ENCODE data around the gene NSG1. TPM values are rescaled to one million over a fixed set of nuclear protein-coding genes. Genes with fewer than 3 reads are reported as not detected.

NSG1 gene
- total RNA-seq, 1 experiment from 2014 or later: 81.7 TPM

DNA sequence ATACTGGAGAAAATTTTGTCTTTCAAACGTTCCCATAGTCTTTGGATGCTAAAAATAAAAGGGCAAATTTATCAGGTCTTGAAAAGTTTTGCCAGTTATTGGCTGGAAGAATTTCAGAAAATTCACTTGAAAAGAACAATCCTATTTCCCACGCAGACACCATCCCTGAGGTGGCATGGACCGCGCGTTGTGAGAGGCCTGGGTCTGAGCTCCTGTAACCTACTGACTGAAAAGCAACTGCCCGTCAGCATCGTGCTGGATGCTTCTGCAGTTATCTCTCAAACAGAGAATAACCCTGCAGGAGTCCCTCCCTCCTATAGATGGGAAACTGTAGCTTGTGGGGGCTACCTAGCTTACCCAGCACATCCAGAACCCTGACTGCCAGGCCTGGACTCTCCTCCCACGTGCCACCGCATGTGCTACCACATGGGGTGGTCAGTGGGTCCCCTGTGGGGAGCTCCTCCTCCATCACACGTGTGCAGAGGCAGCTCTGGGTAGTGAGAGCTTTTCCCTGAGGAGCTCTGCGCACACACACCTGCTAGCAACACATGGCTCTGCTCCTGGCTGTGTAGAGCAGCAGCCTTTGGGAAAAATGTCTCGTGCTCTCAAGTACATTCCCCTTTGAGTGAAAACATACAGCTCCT lies 36.1 kb downstream of the NSG1 start:
- in situ Hi-C loops (cut with HindIII; ENCODE audit: low pct_unique_long_range_greater_than_20kb, low sequenced_read_pairs): no loop called here
- DNase-seq (ENCODE audit: low read depth, low spot score): no peak

DNA sequence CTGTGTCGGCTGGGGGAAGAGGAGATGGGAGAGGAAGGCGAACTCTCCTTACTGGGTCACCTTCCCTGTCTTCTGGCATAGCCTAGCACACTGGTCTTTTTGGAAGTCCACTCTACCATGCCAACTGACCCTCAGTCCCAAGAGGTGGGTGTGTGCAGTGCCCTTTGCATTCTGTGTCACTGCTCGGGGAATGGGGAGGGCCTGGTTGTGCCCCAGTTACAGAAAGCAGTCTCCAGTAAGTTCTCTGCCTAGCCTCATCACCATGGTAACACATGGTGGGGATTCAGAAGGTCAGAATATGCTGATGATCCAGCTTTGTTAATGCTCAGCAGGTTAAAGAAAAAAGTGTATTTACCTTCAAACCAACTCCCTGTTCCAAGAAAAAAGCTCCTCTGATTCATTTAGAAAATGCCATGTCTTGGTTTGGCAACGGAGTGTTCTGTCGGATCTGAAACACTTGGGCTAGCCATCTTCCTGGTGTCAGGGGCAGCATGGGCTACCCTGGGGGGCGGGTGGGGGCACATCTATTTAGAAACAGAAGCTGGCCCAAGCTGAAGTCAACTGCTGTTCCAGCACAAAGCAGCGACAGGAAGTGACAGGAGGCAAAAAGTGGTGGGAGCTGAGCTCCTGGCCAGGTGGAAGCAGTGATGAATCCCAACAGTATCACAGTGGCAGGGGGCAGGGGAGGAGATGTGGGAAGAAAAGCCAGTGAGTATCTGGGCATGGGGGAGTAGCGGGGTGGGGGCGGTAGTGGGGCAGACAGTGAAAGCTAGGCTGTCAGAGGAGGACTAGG lies 37.0 kb downstream of the NSG1 start:
- DNase-seq (ENCODE audit: low read depth, low spot score): no peak
- in situ Hi-C loops (cut with HindIII; ENCODE audit: low pct_unique_long_range_greater_than_20kb, low sequenced_read_pairs): no loop called here

DNA sequence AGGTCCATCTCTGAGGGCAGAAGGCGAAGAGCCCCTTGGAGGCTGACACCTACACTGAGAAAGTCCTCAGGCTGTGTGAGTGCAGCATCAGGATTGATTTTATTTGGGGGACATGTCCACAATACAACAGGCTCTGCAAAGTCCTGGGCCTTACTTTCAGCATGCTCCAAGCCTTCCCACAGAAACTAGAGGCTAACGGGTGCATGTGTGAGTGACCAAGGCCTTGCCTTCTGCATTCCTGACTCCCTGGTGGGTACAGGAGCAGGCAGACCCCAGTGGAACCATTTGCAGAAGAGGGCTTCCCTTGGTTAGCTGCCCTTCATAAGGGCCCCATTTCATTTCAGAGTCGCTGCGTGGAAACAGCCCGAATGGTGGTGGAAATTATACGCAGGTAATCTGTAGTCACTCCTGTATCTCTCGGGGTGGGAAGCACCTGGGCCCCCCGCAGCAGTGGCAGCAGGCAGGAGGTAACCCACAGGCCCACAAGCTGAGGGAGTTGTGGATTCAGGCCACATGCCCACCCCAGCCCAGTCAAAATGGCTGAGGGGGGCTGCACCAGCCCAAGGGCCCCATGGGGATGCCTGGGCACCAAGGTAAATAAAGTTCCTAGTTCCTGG lies 37.7 kb downstream of the NSG1 start:
- in situ Hi-C loops (cut with HindIII; ENCODE audit: low pct_unique_long_range_greater_than_20kb, low sequenced_read_pairs): loop anchor here (25.0 kb wide), 1 partner anchor 137 kb away; the partner anchor contains the start of genes LYAR and ZBTB49
- DNase-seq (ENCODE audit: low read depth, low spot score): no peak

DNA sequence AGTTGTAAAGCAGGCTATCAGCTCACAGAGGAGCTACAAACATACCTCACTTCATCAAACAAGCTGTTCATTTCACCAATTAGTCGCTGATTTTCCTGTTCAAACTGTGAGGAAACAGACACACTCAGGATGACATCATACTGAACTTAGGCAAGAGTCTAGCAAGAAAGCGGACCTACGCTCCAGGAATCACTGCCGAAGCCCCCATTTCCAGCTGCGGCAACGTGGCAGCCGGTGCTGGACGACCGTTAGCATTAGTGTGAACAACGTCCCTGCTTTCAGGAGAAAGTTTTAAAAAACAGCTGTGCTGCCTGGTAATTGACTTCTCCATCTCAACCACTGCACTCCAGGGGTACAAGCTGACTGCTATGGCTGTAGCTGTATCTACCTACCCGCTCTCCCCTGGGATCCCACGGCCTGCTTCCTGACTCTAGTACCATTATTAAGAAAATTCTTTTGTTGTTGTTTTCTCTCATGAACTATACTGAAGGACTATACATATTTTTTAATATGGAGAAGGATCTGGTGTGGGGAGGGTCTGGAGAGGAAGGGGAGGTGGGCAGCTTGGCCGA lies 38.3 kb downstream of the NSG1 start:
- no peak for DNase-seq (ENCODE audit: low read depth, low spot score)
- in situ Hi-C loops (cut with HindIII; ENCODE audit: low pct_unique_long_range_greater_than_20kb, low sequenced_read_pairs): loop anchor here (25.0 kb wide), 1 partner anchor 138 kb away; the partner anchor contains the start of genes LYAR and ZBTB49

DNA sequence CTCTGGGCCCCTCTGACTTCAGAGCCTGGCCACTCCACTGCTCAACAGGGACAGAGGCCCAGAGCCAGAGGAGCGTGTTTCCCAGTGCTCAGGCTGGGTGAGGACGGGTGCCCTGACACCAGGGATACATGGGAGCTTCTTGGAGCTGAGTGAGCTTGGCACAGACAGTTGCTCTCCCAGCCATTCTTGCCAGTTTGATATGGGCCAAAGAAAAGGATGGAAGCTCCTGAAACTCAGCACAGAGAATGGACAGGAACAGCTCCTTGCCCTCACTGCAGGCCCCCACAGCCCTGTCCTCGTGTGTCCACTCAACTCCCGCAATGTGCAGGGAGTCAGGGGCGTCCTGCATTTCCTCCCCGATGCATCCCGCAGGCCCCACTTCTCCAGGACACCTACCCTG lies 38.8 kb downstream of the NSG1 start:
- in situ Hi-C loops (cut with HindIII; ENCODE audit: low pct_unique_long_range_greater_than_20kb, low sequenced_read_pairs): loop anchor here (25.0 kb wide), 1 partner anchor 138 kb away; the partner anchor contains the start of genes LYAR and ZBTB49
- no peak for DNase-seq (ENCODE audit: low read depth, low spot score)

DNA sequence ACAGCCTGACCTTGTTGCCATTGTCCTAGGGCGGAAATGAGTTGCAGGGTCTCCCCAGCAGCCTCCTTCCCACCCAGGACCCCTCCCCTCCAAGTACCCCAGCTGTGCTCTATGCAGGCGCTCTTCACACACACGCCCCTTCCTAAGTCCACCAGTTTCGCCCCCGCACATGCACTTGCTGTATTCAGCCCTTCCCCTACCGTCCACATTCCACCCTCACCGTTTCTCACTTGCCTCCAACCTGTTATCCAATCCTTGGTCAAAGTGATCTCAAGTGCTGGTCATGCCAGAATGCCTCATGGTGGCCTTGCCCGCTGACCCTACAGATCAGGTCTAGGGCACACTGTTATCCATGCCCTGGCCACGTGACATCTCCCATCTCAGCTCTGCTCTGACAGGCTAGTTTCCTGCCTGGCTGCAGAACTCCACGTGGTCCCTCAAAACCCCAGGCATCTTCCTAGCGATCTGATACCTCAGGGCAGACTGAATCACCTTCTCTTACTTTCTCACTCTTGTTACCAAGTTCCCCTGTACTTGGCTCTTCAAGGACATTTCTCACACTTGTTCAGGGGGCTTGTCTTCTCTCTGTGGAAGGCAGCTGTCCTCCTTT lies 39.7 kb downstream of the NSG1 start:
- in situ Hi-C loops (cut with HindIII; ENCODE audit: low pct_unique_long_range_greater_than_20kb, low sequenced_read_pairs): loop anchor here (25.0 kb wide), 1 partner anchor 139 kb away; the partner anchor contains the start of genes LYAR and ZBTB49
- DNase-seq (ENCODE audit: low read depth, low spot score): no peak

DNA sequence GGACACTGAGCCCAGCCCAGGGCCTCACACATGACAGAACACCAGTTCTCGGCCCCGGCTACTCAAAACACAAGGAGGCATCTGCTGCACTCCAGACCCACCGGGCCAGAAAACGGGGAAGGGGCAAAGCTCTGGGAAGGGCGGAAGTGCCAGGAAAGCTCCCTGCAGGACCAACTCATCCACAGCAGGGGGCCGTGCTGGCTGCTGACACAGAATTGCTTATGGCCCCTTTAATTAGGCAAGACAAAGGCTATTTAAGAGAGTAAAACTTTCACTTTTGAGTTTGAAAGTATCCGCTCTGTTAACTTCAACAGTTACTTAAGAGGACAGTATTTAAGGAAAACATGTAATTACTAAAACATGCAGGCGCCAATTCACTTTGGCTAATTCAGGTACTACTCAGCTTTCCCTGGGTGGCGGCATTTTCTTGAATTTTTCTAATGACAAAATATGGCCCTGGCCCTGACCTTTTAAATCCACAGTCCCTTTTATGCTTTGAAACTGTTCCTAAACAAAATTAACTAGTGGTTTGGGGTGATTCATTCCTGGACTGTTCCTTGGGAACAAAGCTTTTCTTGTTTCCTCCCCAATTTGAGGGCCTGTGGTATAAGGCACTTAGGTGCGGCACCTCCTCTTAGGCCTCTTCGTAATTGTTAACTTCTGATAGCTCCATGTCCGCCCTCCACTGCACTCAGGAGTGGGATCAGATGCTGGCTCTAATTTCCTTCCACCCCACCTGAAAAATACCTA lies 40.4 kb downstream of the NSG1 start:
- DNase-seq (ENCODE audit: low read depth, low spot score): peak; percentile 69
- in situ Hi-C loops (cut with HindIII; ENCODE audit: low pct_unique_long_range_greater_than_20kb, low sequenced_read_pairs): loop anchor here (25.0 kb wide), 1 partner anchor 140 kb away; the partner anchor contains the start of genes LYAR and ZBTB49

DNA sequence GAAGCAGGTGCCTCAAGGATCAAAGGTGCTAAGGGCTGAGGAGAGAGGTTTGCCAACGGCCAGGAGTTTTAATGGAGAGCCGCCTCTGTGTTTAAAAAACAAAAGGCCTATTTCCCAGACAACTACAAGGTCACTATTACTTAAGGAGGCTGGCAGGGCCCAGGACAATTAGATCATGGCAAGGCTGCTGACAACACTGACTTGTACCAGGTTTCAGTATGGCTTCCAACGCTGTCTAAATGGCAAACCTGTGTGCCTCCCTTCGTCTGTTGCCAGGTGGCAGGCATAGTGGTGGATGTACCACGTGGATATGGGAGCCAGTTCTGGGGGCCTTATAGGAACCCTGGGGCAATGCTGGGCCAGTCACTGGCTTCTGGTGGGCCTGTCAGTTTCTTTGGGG lies 41.0 kb downstream of the NSG1 start:
- in situ Hi-C loops (cut with HindIII; ENCODE audit: low pct_unique_long_range_greater_than_20kb, low sequenced_read_pairs): loop anchor here (25.0 kb wide), 1 partner anchor 141 kb away; the partner anchor contains the start of genes LYAR and ZBTB49
- DNase-seq (ENCODE audit: low read depth, low spot score): no peak

DNA sequence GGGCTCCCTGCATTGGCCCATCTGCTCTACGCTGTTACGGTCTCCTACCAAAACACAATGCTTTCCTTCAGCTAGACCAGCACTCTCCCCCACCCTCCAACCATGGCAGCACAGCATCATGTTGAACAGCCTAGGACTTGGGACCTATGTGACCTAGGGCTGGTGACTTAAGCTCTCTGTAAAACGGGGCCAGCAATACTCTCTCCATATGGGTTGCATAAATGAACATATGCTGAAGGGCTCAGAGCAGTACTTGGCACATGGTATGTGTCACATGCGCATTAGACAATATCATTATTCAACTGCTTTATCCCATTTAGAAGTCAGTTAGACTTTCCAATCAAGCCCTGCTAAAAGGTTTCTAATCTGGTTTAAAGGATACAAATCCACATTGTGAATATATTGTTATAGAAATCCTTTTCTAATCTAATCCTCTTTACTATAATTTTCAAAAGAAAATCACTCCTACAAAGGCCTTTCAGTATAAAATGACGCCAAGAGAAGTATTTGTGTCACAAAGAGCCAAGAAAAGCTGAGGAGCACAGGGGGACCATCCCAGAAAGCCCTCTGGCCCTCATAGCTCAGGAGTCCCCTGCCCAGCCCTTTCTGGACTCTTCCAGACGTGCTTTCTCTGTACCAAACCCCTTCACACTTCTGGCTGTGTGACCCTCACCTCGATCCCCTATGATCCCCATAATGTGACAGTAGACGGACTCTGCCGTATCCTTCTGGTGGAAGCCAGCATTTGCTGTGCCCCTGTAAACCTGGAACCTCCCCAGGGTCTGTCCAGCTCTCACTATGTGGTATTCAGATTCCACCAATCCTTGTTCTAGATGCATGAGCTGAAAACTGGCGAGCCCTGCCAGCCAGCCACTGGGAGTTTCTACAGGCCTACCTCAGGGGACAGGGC lies 42.3 kb downstream of the NSG1 start:
- no peak for DNase-seq (ENCODE audit: low read depth, low spot score)
- in situ Hi-C loops (cut with HindIII; ENCODE audit: low pct_unique_long_range_greater_than_20kb, low sequenced_read_pairs): loop anchor here (25.0 kb wide), 1 partner anchor 142 kb away; the partner anchor contains the start of genes LYAR and ZBTB49

DNA sequence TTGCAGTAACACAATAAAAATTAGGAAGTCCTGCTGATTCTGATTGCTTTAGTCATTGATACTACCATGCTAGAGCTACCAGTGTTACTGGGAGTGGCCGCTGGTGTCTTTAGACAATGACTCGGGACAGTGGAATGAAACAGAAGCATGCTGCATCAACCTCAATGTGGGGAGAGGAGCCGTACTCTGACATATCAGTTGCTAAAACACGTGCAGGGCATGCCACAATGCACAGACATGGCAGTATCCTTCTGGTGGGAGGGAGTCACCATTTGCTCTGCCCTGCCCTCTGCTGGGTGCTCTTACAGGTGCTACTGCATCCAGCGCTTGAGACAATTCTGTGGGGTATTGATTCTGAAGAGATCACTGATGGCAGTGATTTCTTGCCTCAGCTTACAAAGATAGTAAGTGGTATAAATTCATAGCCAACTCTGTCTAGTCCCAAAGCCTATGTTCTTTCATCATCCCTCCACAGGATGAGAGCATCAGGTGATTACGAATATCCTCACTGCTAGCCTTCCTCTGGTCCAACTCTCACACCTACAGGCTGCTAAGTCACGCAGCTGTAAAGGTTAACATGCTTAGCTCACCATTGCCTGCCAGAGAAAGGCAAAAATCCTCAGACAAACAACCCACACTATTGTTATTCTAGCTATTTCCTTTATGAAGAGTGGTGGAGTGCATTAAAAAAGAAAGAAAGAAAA lies 43.7 kb downstream of the NSG1 start:
- DNase-seq (ENCODE audit: low read depth, low spot score): peak; percentile 87
- in situ Hi-C loops (cut with HindIII; ENCODE audit: low pct_unique_long_range_greater_than_20kb, low sequenced_read_pairs): loop anchor here (25.0 kb wide), 1 partner anchor 143 kb away; the partner anchor contains the start of genes LYAR and ZBTB49

DNA sequence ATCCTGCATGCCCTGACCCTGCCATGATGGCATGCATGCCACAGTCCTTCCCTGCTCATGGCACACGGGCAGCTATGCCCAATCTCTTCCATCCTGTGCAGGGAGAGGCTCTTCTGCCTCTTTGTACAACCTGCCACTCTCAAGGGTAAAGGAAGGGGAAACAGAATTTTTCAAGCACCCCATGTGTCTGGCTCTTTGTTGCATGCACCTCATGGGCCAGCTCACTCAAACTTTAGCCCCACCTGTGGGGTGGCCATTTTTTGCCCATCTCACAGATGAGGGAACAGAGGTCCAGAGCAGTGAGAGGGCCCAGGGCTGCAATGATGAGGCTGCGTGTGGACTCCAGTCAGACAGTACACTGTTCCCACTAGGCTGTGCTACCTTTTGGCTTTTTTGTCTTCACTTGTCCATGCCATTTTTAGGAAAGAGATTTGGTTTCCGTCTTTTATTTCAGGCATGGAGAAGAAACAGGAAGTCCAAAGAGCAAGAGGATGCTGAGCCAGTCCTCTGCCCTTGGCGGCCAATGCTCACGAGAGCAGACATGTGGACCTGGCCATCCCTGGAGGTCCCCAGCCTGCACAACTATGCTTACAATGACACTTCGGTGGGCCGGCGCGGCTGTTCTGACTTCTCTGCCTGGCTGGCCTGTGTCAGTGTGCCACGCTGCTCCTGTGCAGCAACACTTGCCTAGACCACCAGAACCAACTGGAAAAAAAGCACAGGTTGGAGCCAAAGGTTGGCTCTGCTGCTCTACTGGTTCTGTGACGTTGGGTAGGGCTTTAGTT lies 45.6 kb downstream of the NSG1 start:
- in situ Hi-C loops (cut with HindIII; ENCODE audit: low pct_unique_long_range_greater_than_20kb, low sequenced_read_pairs): loop anchor here (25.0 kb wide), 1 partner anchor 145 kb away; the partner anchor contains the start of genes LYAR and ZBTB49
- no peak for DNase-seq (ENCODE audit: low read depth, low spot score)

DNA sequence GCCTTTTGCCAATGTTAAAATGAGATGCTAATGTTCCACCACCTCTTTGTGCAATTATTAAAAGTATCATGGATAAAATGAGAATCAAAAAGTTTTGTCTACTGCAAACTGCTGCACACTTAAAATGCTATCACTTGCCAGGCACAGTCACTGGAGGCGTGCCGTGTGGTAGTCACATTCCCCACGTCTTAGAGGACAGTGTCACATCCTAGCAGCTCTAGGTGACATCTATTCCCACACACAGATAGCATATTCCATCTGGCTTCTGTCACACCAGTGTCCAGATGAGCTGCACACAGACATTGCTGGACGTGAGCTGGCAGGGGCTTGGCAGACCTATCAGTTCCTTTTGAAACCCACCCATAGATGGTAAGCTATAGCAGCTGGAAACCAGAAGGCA lies 47.0 kb downstream of the NSG1 start:
- in situ Hi-C loops (cut with HindIII; ENCODE audit: low pct_unique_long_range_greater_than_20kb, low sequenced_read_pairs): loop anchor here (25.0 kb wide), 1 partner anchor 147 kb away; the partner anchor contains the start of genes LYAR and ZBTB49
- no peak for DNase-seq (ENCODE audit: low read depth, low spot score)

DNA sequence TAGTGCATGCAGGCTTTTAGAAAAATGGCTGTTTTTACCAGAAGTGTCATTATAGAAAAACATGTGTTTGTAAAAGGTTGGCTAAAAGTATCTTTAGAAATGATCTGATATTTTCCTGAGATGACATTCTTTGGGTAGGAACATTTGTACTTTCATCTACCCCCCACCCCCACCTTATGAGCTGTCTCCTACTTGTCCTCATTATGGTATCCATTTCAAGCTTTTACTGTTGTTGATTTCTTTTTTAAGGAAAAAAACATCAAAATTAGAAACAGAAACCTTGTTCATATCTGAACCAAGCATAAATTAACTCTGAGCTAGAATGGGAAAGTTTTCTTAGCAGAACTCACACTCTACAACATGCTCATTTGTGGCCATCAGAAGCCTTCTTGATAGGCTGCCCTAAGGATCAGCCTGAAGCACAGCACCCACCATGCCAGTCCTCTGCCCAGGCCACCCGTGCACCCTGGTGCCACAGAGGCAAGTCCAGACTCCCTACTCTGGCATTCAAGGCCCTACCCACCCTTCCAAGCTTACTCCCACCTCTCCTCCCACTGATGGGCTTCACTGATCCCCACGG lies 49.4 kb downstream of the NSG1 start:
- DNase-seq (ENCODE audit: low read depth, low spot score): no peak
- in situ Hi-C loops (cut with HindIII; ENCODE audit: low pct_unique_long_range_greater_than_20kb, low sequenced_read_pairs): loop anchor here (25.0 kb wide), 1 partner anchor 149 kb away; the partner anchor contains the start of genes LYAR and ZBTB49

Measured in SK-MEL-5 (cell line).